GM20000 (cell line): ENCODE results near the gene ADD2.
"Not testable (repeated sequence)": the region's sequence is repeated elsewhere in the genome, so short reads cannot be mapped to it uniquely, and the experiment has no call there.

Experiments
- DNase-seq: peaks from one replicate; pipeline ENCODE4 v3.0.0; 2012; ENCODE audit warnings: low spot score
- TF ChIP-seq, protein P1 (sequence below): IDR thresholded peaks from 2 replicates; pipeline ENCODE4 v1.5.1; 2012; ENCODE audit warnings: mild to moderate bottlenecking, control low read depth; ENCODE audit errors: extremely low read depth, missing control alignments

ADD2 gene

DNA sequence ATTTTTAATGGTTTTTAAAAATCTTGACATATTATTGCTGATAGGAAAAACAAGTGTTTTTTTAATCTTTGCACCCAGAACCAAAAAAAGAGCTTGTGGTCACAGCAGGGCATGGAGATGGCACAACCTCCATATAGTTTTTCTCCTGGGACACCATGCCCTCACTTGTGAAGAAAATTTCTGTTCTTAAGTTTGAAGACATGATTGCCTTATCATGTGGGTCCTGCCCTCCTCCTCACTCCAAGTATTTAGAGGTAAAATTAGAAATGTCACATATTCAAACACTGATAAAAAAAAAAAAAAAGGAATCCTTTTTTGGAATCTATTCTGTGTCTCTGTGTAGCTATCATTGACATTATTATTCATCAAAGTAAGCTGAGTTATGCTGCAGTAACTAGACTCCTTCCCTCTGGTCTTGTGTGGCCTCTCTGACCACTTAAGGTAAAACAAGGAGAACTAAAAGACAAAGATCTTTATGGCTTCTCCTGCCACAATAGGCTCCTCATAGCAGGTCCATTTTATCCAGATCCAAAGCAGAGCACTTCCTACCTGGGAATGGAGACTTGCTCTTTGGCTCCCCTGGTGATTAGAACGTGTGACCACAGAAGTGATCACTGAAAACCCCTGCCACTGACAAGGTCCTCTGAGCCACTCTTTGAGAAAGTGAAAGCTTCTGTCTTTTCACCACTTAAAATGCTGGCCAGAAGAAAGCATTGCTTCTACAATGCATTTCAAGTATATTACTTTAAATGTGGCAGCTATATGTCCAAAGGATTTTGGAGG is 19.8 kb downstream of the ADD2 start:
- DNase-seq: no peak
- TF ChIP-seq, protein P1, sequence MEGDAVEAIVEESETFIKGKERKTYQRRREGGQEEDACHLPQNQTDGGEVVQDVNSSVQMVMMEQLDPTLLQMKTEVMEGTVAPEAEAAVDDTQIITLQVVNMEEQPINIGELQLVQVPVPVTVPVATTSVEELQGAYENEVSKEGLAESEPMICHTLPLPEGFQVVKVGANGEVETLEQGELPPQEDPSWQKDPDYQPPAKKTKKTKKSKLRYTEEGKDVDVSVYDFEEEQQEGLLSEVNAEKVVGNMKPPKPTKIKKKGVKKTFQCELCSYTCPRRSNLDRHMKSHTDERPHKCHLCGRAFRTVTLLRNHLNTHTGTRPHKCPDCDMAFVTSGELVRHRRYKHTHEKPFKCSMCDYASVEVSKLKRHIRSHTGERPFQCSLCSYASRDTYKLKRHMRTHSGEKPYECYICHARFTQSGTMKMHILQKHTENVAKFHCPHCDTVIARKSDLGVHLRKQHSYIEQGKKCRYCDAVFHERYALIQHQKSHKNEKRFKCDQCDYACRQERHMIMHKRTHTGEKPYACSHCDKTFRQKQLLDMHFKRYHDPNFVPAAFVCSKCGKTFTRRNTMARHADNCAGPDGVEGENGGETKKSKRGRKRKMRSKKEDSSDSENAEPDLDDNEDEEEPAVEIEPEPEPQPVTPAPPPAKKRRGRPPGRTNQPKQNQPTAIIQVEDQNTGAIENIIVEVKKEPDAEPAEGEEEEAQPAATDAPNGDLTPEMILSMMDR: no peak

DNA sequence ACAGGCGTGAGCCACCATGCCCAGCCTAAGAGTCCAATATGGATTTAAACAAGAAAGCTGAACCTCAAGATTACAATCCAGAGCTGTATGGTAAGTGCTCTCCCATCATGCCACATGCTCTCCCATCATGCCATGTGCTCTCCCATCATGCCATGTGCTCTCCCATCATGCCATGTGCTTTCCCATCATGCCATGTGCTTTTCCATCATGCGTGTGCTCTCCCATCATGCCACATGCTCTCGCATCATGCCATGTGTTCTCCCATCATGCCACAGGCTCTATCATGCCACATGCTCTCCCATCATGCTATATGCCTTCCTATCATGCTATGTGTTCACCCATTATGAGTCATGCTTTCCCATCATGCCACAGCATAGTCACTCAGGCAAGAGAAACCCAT is 20.7 kb downstream of the ADD2 start:
- TF ChIP-seq, protein P1: no peak
- DNase-seq: no peak

DNA sequence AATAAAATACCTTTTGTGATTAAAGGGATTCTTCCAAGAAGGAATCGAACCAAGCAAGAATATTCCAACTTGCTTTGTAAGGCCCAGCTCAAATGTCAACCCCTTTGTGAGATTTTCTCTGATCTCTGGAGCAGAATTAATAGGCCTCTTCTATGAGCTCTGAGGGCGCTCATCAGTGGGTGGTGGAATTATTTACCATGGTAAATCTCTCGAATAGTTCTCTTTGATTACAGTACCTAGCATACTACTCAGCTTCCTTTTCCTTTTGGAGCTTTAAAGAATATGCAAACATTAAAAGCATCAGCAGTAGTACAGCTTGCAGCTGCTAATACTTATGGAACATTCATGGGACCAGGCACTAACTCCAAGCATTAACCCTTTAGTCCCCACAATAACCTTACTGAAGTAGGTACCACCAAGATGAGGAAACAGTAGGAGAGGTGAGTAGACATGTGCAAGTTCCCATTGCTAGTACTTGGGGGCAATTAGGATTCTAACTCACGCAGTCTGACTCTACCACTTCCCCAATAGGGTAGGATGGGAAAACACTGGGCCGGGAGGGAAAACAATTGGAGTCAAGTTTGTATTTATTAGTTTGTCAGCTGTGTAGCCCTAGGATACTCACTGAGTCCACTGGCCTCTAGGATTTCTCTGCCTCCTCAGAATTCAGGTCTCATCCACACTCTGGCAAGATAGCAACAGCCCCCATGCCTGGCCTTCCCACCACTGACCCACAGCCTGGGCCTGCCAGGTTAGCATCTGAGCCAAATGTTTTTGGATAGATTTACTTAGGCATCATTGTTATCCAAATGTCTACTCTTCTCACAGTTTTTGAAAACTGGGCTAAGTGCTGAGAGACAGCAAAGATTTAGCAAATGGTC is 21.7 kb downstream of the ADD2 start:
- TF ChIP-seq, protein P1: no peak

DNA sequence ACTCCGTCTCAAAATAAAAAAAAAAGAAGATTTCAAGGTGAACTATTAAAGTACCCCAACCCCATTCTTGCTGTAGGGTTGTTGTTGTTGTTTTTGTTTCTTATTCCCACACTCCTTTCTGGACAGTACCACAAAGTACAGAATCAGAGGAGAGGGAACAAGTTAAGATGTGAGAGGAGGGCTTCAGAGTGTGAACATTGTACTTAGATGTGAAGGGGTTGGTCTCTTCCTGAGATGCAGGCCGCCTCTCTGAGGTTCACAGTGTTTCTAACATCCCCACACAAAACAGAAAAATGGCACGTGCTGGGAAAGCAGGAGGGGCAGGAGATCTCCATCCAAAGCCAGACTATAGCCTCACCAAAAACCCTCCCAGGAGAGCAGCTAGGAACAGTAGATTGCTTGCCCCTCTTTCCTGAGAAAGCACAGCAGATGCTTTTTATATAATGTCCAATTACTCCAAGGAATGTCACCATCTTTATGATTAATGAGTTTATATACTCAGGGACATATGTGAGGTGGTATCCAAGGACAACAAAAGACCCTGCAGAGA is 22.6 kb downstream of the ADD2 start:
- TF ChIP-seq, protein P1: no peak
- DNase-seq: no peak

More for the DNA sequence above, 21.7 kb downstream of the ADD2 start:
- DNase-seq: no peak

DNA sequence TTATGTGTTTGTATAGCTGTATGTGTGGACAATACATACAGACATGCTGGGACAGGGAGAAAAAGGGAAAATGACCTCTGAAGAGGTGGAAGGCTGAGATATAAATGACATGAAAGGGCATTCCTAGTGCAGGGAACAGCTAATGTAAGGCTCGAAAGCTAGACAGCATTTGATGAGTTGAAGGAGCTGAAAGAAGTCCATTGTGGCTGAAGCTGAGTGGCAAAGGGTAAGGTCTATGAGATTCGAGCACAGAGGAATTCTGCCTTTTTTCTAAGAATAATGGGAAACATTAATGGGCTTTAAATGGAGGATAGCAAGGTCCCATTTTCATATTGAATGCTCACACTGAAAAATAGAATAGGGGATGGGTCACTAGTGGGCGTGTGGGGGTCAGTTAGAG is 23.6 kb downstream of the ADD2 start:
- no peak for DNase-seq
- TF ChIP-seq, protein P1: no peak

DNA sequence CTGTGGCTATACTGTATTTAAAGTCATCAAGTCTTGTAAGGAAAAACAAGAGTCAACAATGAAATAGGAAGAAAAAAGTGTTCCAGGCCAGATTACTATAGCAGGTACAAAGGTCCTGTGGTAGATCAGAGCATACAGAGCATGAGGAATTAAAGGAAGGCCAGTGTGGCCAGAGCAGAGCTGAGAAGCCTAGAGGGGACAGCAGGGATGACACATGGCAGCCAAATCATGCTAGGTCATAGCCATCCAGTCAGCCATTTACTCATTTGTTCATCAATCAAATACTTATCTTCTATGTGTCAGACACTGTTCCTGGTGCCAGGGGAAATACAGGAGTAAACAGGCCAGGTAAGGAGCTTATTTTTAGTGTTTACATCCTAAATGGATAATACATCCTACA is 24.3 kb downstream of the ADD2 start:
- DNase-seq: no peak
- TF ChIP-seq, protein P1: no peak

DNA sequence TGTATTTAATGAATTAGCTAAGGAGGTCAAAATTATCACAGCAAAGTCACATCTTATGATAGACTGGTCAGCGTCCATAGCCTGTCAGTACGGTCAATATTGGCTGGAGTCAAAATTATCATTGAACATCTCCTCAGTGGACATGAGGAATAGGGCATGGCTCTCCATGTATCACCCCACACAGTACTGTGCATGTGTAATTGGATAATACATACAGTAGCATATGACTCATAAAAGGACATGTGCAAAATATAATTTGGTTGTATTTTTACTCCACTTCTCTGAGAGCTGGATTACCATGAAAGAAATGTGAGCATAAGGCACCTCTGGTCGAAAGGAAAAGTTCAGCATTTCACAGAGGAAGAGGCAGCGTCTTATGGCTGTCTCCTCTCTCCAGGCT is 24.9 kb downstream of the ADD2 start:
- TF ChIP-seq, protein P1: no peak
- no peak for DNase-seq

DNA sequence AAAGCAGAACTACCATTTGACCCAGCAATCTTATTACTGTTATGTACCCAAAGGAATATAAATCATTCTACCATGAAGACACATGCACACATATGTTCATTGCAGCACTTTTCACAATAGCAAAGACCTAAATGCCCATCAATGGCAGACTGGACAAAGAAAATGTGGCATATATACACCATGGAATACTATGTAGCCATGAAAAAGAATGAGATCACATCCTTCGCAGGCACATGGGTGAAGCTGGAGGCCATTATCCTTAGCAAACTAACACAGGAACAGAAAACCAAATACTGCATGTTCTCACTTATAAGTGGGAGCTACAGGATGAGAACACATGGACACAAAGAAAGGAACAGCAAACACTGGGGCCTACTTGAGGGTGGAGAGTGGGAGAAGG is 28.5 kb downstream of the ADD2 start:
- not testable (repeated sequence) for DNase-seq
